ENCODE data around the gene CUL9. TPM values are rescaled to one million over a fixed set of nuclear protein-coding genes. Genes with fewer than 3 reads are reported as not detected.

CUL9 gene
- total RNA-seq, 1 experiment from 2014 or later = 15.2 TPM

GRCh38 chr6:43254846-43255245 lies 72.8 kb downstream of the CUL9 start:
- Mint-ChIP-seq H3K4me3 (no peak overlapping the region), H3K4me1 (peaks cover 19 to 21% of the 10 kb centered on the region in 2 experiments), H3K36me3 (ENCODE audit: insufficient read depth in 1 of 3, low read depth in 3 of 3) (peaks cover 0 to 2% (median 0%) of the 10 kb centered on the region in 3 experiments; a peak in 1 of 7 replicates), H3K27me3 (ENCODE audit: low read depth) (peaks cover 15% of the 10 kb centered on the region), H3K9me3 (no peaks in the 10 kb centered on the region), H3K27ac (no peak overlapping the region)
- H4K5ac ChIP-seq (ENCODE audit: insufficient read length, low read depth, low read length) = no peak overlapping the region
- H4K8ac ChIP-seq (replicated peaks; ENCODE audit: insufficient read length, low read depth, low read length) = no peak overlapping the region
- no peak overlapping the region for H3K4me2 ChIP-seq (ENCODE audit: insufficient read depth, insufficient read length, low read length)
- H3K27me3 ChIP-seq (ENCODE audit: insufficient read depth, low read length) = no peaks in the 10 kb centered on the region
- no peak overlapping the region for H4K91ac ChIP-seq (ENCODE audit: insufficient read length, low read depth, low read length)
- H4K20me1 ChIP-seq (ENCODE audit: control insufficient read depth, insufficient read depth, insufficient read length) = no peaks in the 10 kb centered on the region
- H2BK5ac ChIP-seq (ENCODE audit: insufficient read length, low read length) = no peak overlapping the region
- no peak overlapping the region for H2BK15ac ChIP-seq (ENCODE audit: low read depth, low read length)
- H3K18ac ChIP-seq (ENCODE audit: insufficient read length, low read depth, low read length) = no peak overlapping the region
- H2AFZ ChIP-seq (ENCODE audit: low read length) = no peak overlapping the region
- H3K4ac ChIP-seq (ENCODE audit: low read depth, low read length) = no peak overlapping the region
- no peak for DNase-seq
- H3K27ac ChIP-seq (ENCODE audit: insufficient read length, low read depth, low read length) = no peak overlapping the region
- no peak overlapping the region for H3T11ph ChIP-seq (ENCODE audit: low read length)
- H3K79me2 ChIP-seq (ENCODE audit: insufficient read depth, low read length) = no peaks in the 10 kb centered on the region
- no peak overlapping the region for H2BK20ac ChIP-seq (ENCODE audit: low read depth, low read length, poor library complexity, severe bottlenecking)
- H3K79me1 ChIP-seq (ENCODE audit: insufficient read depth, low read depth, low read length, poor library complexity, severe bottlenecking) = no peaks in the 10 kb centered on the region
- no peak overlapping the region for H2BK12ac ChIP-seq (ENCODE audit: insufficient read length, low read depth, low read length)
- H3K4me1 ChIP-seq (ENCODE audit: insufficient read depth, low read length) = no peaks in the 10 kb centered on the region
- H3K23ac ChIP-seq (ENCODE audit: insufficient read length, low read depth, low read length) = no peak overlapping the region
- H3K14ac ChIP-seq (ENCODE audit: insufficient read depth, low read length) = no peak overlapping the region
- no peak overlapping the region for H3K9ac ChIP-seq (ENCODE audit: extremely low read depth, insufficient read length, low read length)
- H3K23me2 ChIP-seq (ENCODE audit: insufficient read length, low read depth, low read length, poor library complexity, severe bottlenecking) = no peaks in the 10 kb centered on the region
- H3K56ac ChIP-seq (ENCODE audit: insufficient read length, low read depth, low read length) = no peak overlapping the region
- no peak overlapping the region for H2BK120ac ChIP-seq (ENCODE audit: low read depth, low read length, poor library complexity, severe bottlenecking)
- no CpG with 5 or more reads among the region's 11 CpGs for WGBS (ENCODE audit: extremely low coverage, insufficient read length, low lambda C conversion rate)
- TF ChIP-seq CTCF (conservative IDR thresholded peaks at IDR 0.05) = no peak
- no peak overlapping the region for H2AK5ac ChIP-seq (ENCODE audit: insufficient read length, low read length)
- H3K9me3 ChIP-seq (ENCODE audit: control insufficient read depth, low read depth, low read length) = no peaks in the 10 kb centered on the region
